Peyer's patch (tissue), 4 donors: ENCODE measurements around the gene VTN.

Source experiments
- CTCF ChIP-seq, 6 experiments: fragments of 450-650 bp in 4 of 6; fragments of 200-600 bp in 2 of 6; sonication (generic) in 1 of 6; IDR thresholded peaks; one replicate each; pipeline ENCODE4 v1.5.1; 2017 to 2019; ENCODE audit warnings: antibody characterized with exemption in 6 of 6, mild to moderate bottlenecking in 3 of 6, moderate library complexity in 1 of 6
- POLR2A ChIP-seq, 2 donors: fragments of 450-650 bp; IDR thresholded peaks; one replicate each; pipeline ENCODE4 v1.5.1; 2017; ENCODE audit warnings: antibody characterized with exemption in 2 of 2, mild to moderate bottlenecking in 2 of 2, moderate library complexity in 2 of 2

- TF ChIP-seq CTCF (IDR thresholded peaks at IDR 0.05) = no peak
- no peak for TF ChIP-seq POLR2A (IDR thresholded peaks at IDR 0.05)
These were observed 12.3 kb downstream of the VTN start for GRCh38 chr17:28357901-28358197.
